ENCODE data around the gene ZNF507.

- no peak for TF ChIP-seq EZH2 (IDR thresholded peaks at IDR 0.05; ENCODE audit: low read depth)
- TF ChIP-seq, protein P1, sequence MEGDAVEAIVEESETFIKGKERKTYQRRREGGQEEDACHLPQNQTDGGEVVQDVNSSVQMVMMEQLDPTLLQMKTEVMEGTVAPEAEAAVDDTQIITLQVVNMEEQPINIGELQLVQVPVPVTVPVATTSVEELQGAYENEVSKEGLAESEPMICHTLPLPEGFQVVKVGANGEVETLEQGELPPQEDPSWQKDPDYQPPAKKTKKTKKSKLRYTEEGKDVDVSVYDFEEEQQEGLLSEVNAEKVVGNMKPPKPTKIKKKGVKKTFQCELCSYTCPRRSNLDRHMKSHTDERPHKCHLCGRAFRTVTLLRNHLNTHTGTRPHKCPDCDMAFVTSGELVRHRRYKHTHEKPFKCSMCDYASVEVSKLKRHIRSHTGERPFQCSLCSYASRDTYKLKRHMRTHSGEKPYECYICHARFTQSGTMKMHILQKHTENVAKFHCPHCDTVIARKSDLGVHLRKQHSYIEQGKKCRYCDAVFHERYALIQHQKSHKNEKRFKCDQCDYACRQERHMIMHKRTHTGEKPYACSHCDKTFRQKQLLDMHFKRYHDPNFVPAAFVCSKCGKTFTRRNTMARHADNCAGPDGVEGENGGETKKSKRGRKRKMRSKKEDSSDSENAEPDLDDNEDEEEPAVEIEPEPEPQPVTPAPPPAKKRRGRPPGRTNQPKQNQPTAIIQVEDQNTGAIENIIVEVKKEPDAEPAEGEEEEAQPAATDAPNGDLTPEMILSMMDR (conservative IDR thresholded peaks at IDR 0.05) = no peak
These were observed 9.9 kb downstream of the ZNF507 start for GRCh38 chr19:32355309-32355708.
